Smooth muscle cell (in vitro differentiated cells): ENCODE measurements around the gene C1orf53. TPM values are rescaled to one million over a fixed set of nuclear protein-coding genes. Genes with fewer than 3 reads are reported as not detected.

Experiments used
- DNase-seq: peaks from one replicate; lab custom pipeline; 2025; ENCODE audit not compliant: unreplicated experiment; lab: John Stamatoyannopoulos, UW
- H2AFZ ChIP-seq: fragments of 200-600 bp; sonication (generic); 2 replicates; pipeline ENCODE4 v1.6.0; 2016; ENCODE audit warnings: antibody characterized with exemption, low read depth, mild to moderate bottlenecking
- H3F3A ChIP-seq: fragments of 200-600 bp; sonication (generic); 2 replicates; pipeline ENCODE4 v1.6.0; 2017; ENCODE audit warnings: antibody characterized with exemption, low read depth
- H3K27ac ChIP-seq: fragments of 200-600 bp; sonication (generic); 2 replicates; pipeline ENCODE4 v1.5.1; 2016; ENCODE audit warnings: low read depth, mild to moderate bottlenecking
- H3K27me3 ChIP-seq: fragments of 200-600 bp; sonication (generic); 2 replicates; pipeline ENCODE4 v1.6.1; 2016; ENCODE audit warnings: low read depth, mild to moderate bottlenecking
- H3K36me3 ChIP-seq: fragments of 200-600 bp; sonication (generic); 2 replicates; pipeline ENCODE4 v1.5.1; 2016; ENCODE audit warnings: low read depth
- H3K4me1 ChIP-seq: fragments of 200-600 bp; sonication (generic); 2 replicates; pipeline ENCODE4 v1.5.1; 2016; ENCODE audit warnings: low read depth
- H3K4me2 ChIP-seq: fragments of 200-600 bp; sonication (generic); 2 replicates; pipeline ENCODE4 v1.6.0; 2016; ENCODE audit warnings: mild to moderate bottlenecking
- H3K4me3 ChIP-seq: fragments of 200-600 bp; sonication (generic); 2 replicates; pipeline ENCODE4 v1.5.1; 2016; ENCODE audit warnings: mild to moderate bottlenecking
- H3K79me2 ChIP-seq: fragments of 200-600 bp; sonication (generic); 2 replicates; pipeline ENCODE4 v1.6.0; 2016; ENCODE audit warnings: low read depth, mild to moderate bottlenecking
- H3K9ac ChIP-seq: fragments of 200-600 bp; sonication (generic); 2 replicates; pipeline ENCODE4 v1.6.0; 2016; ENCODE audit warnings: low read depth
- H3K9me3 ChIP-seq: fragments of 200-600 bp; sonication (generic); replicated peaks from 2 replicates; pipeline ENCODE4 v1.5.1; 2016; ENCODE audit warnings: low read depth
- H4K20me1 ChIP-seq: fragments of 200-600 bp; sonication (generic); 2 replicates; pipeline ENCODE4 v1.6.0; 2016; ENCODE audit warnings: low read depth
- CTCF ChIP-seq: fragments of 200-600 bp; sonication (generic); IDR thresholded peaks from 2 replicates; pipeline ENCODE4 v1.5.1; 2017; ENCODE audit warnings: borderline replicate concordance, mild to moderate bottlenecking, antibody characterized with exemption; ENCODE audit not compliant: insufficient read depth, poor library complexity, severe bottlenecking
- WGBS: methylation state at CpG from one replicate; pipeline ENCODE4 v1.1.7; 2016; ENCODE audit warnings: low lambda C conversion rate; 5-methylcytosine and 5-hydroxymethylcytosine counted together
- polyA plus RNA-seq: library from polyadenylated mRNA; unstranded; fragments of >200 nt; fragmentation: Nextera tagmentation; extraction: Ambion mirVana; gene quantifications from 2 replicates; pipeline ENCODE4 v1.2.1, GENCODE V29; 2016
- total RNA-seq: library from RNA; depleted of rRNA; stranded (reverse); fragments of >200 nt; gene quantifications from 2 replicates; pipeline ENCODE4 v1.2.3, GENCODE V29; 2014

C1orf53 gene
- total and polyA plus RNA-seq, 2 experiments from 2014 or later, result 3.1 to 4.5 TPM

- peaks cover 100% of the 10 kb centered on the region for H3K27me3 ChIP-seq
- no peaks in the 10 kb centered on the region for H3F3A ChIP-seq
- H4K20me1 ChIP-seq, result no peaks in the 10 kb centered on the region
- H3K4me2 ChIP-seq, result peak overlapping the region; percentile 24
- H3K79me2 ChIP-seq, result no peaks in the 10 kb centered on the region
- no peak overlapping the region for H3K9ac ChIP-seq
- DNase-seq, result no peak
- no peaks in the 10 kb centered on the region for H3K36me3 ChIP-seq
- no peak overlapping the region for H3K27ac ChIP-seq
- no peak overlapping the region for H2AFZ ChIP-seq
- H3K4me1 ChIP-seq, result peaks cover 59% of the 10 kb centered on the region
- H3K4me3 ChIP-seq, result no peak overlapping the region
- no peak for TF ChIP-seq CTCF
- 3% methylated on average over 31 of the region's 32 CpGs for WGBS
- H3K9me3 ChIP-seq, result no peaks in the 10 kb centered on the region
Observed at GRCh38 chr1:197912739-197913494, 10.5 kb downstream of the C1orf53 start.

GRCh38 chr1:197913495-197914276 is 11.3 kb downstream of the C1orf53 start:
- Histone ChIP-seq H3K79me2 (no peaks in the 10 kb centered on the region), H3K9me3 (no peaks in the 10 kb centered on the region), H3K4me1 (peaks cover 64% of the 10 kb centered on the region), H3K27me3 (peaks cover 100% of the 10 kb centered on the region), H2AFZ (no peak overlapping the region), H3K9ac (no peak overlapping the region), H4K20me1 (no peaks in the 10 kb centered on the region), H3K36me3 (no peaks in the 10 kb centered on the region), H3F3A (no peaks in the 10 kb centered on the region), H3K4me2 (no peak overlapping the region), H3K4me3 (no peak overlapping the region), H3K27ac (no peak overlapping the region)
- no peak for DNase-seq
- TF ChIP-seq CTCF, result no peak
- WGBS, result 13% methylated on average over 26 of the region's 26 CpGs

- Histone ChIP-seq H2AFZ (no peak overlapping the region), H3K79me2 (no peaks in the 10 kb centered on the region), H3K36me3 (no peaks in the 10 kb centered on the region), H3F3A (no peaks in the 10 kb centered on the region), H3K4me3 (no peak overlapping the region), H3K9me3 (no peaks in the 10 kb centered on the region), H3K4me1 (peaks cover 64% of the 10 kb centered on the region), H3K9ac (no peak overlapping the region), H4K20me1 (no peaks in the 10 kb centered on the region), H3K27ac (no peak overlapping the region), H3K4me2 (no peak overlapping the region), H3K27me3 (peaks cover 100% of the 10 kb centered on the region)
- 11% methylated on average over 5 of the region's 5 CpGs for WGBS
- TF ChIP-seq CTCF, result no peak
- no peak for DNase-seq
Observed at GRCh38 chr1:197914510-197914909, 12.1 kb downstream of the C1orf53 start.
